Trophoblast cell (in vitro differentiated cells and primary cell): ENCODE data around the gene EIF5B.

Experiments used
- DNase-seq, 2 donors: peaks; one replicate each; pipeline ENCODE4 v3.0.0-alpha.2; 2016
- H2AFZ ChIP-seq: 2 replicates; pipeline ENCODE4 v1.6.1; 2013; ENCODE audit warnings: low read length, moderate library complexity, mild to moderate bottlenecking; ENCODE audit not compliant: insufficient read depth, poor library complexity
- H2AK5ac ChIP-seq: 2 replicates; pipeline ENCODE4 v1.6.1; 2013; ENCODE audit warnings: mild to moderate bottlenecking, low read length
- H2BK120ac ChIP-seq: 2 replicates; pipeline ENCODE4 v1.6.1; 2013; ENCODE audit warnings: low read length, mild to moderate bottlenecking, moderate library complexity; ENCODE audit not compliant: insufficient read depth, poor library complexity
- H2BK12ac ChIP-seq: 2 replicates; pipeline ENCODE4 v1.6.1; 2013; ENCODE audit warnings: mild to moderate bottlenecking, low read length, moderate library complexity
- H2BK5ac ChIP-seq: 2 replicates; pipeline ENCODE4 v1.6.1; 2013; ENCODE audit warnings: low read length, low read depth, moderate library complexity, mild to moderate bottlenecking; ENCODE audit not compliant: poor library complexity
- H3K14ac ChIP-seq: 2 replicates; pipeline ENCODE4 v1.6.1; 2013; ENCODE audit warnings: mild to moderate bottlenecking, low read length
- H3K18ac ChIP-seq: 2 replicates; pipeline ENCODE4 v1.6.1; 2013; ENCODE audit warnings: mild to moderate bottlenecking, low read length
- H3K23ac ChIP-seq: 2 replicates; pipeline ENCODE4 v1.6.1; 2013; ENCODE audit warnings: low read length
- H3K27ac ChIP-seq: 2 replicates; pipeline ENCODE4 v1.5.1; 2013; ENCODE audit warnings: low read depth, mild to moderate bottlenecking, inconsistent platforms, low read length, moderate library complexity
- H3K27me3 ChIP-seq: 2 replicates; pipeline ENCODE4 v1.6.1; 2013; ENCODE audit warnings: inconsistent platforms, mild to moderate bottlenecking, low read length, moderate library complexity; ENCODE audit not compliant: insufficient read depth
- H3K36me3 ChIP-seq, 2 experiments: 1 replicate in 1 of 2; 2 replicates in 1 of 2; pipeline ENCODE4 v1.6.1; 2013; ENCODE audit warnings: low read length in 2 of 2, mild to moderate bottlenecking in 2 of 2, moderate library complexity in 1 of 2; ENCODE audit not compliant: insufficient read depth in 2 of 2, control insufficient read depth in 1 of 2
- H3K4ac ChIP-seq: 2 replicates; pipeline ENCODE4 v1.6.1; 2013; ENCODE audit warnings: low read depth, mild to moderate bottlenecking, low read length, moderate library complexity
- H3K4me1 ChIP-seq, 2 experiments: 1 replicate in 1 of 2; 2 replicates in 1 of 2; pipeline ENCODE4 v1.6.1; 2013; ENCODE audit warnings: low read length in 2 of 2, mild to moderate bottlenecking in 2 of 2, moderate library complexity in 1 of 2; ENCODE audit not compliant: insufficient read depth in 2 of 2, control insufficient read depth in 1 of 2
- H3K4me2 ChIP-seq: 2 replicates; pipeline ENCODE4 v1.6.1; 2013; ENCODE audit warnings: inconsistent platforms, mild to moderate bottlenecking, low read length, moderate library complexity
- H3K4me3 ChIP-seq: 2 replicates; pipeline ENCODE4 v1.5.1; 2013; ENCODE audit warnings: mild to moderate bottlenecking, low read depth, low read length, inconsistent platforms
- H3K79me1 ChIP-seq: one replicate; pipeline ENCODE4 v1.6.1; 2013; ENCODE audit warnings: low read length
- H3K79me2 ChIP-seq: 2 replicates; pipeline ENCODE4 v1.6.1; 2013; ENCODE audit warnings: low read length, mild to moderate bottlenecking; ENCODE audit not compliant: control insufficient read depth, insufficient read depth, poor library complexity
- H3K9ac ChIP-seq: 2 replicates; pipeline ENCODE4 v1.6.1; 2013; ENCODE audit warnings: mild to moderate bottlenecking, low read length
- H3K9me3 ChIP-seq: 2 replicates; pipeline ENCODE4 v1.6.1; 2013; ENCODE audit warnings: low read depth, mild to moderate bottlenecking, control low read depth, inconsistent platforms, low read length; ENCODE audit not compliant: insufficient read depth
- H4K12ac ChIP-seq: 2 replicates; pipeline ENCODE4 v1.6.1; 2013; ENCODE audit warnings: low read depth, mild to moderate bottlenecking, low read length, moderate library complexity
- H4K8ac ChIP-seq: 2 replicates; pipeline ENCODE4 v1.6.1; 2013; ENCODE audit warnings: low read depth, mild to moderate bottlenecking, low read length, moderate library complexity
- H4K91ac ChIP-seq: one replicate; pipeline ENCODE4 v1.6.1; 2013; ENCODE audit warnings: low read depth, mild to moderate bottlenecking, low read length, moderate library complexity
- WGBS: extraction: QIAGEN DNeasy Blood & Tissue Kit; methylation state at CpG from one replicate; pipeline ENCODE4 v1.1.7; 2013; ENCODE audit warnings: missing lambda C conversion rate; ENCODE audit not compliant: insufficient read length, insufficient coverage; ENCODE audit errors: extremely low coverage; 5-methylcytosine and 5-hydroxymethylcytosine counted together

The EIF5B gene

GRCh38 chr2:99401841-99402240 lies 64.7 kb downstream of the EIF5B start:
- H4K91ac ChIP-seq = no peak overlapping the region
- no peak overlapping the region for H2AFZ ChIP-seq
- H3K4ac ChIP-seq = no peak overlapping the region
- H3K79me1 ChIP-seq = no peaks in the 10 kb centered on the region
- no peak overlapping the region for H2AK5ac ChIP-seq
- H3K4me2 ChIP-seq = no peak overlapping the region
- no CpG with 5 or more reads among the region's 4 CpGs for WGBS
- DNase-seq = no peak
- no peak overlapping the region for H3K4me3 ChIP-seq
- no peak overlapping the region for H2BK120ac ChIP-seq
- H3K9me3 ChIP-seq = no peaks in the 10 kb centered on the region
- no peak overlapping the region for H4K8ac ChIP-seq
- no peak overlapping the region for H2BK5ac ChIP-seq
- no peaks in the 10 kb centered on the region for H3K79me2 ChIP-seq
- H3K14ac ChIP-seq = no peak overlapping the region
- no peak overlapping the region for H3K9ac ChIP-seq
- H3K23ac ChIP-seq = no peak overlapping the region
- H3K4me1 ChIP-seq = peaks cover 7 to 15% of the 10 kb centered on the region in 2 experiments
- peaks cover 16 to 47% of the 10 kb centered on the region in 2 experiments for H3K36me3 ChIP-seq
- H4K12ac ChIP-seq = no peak overlapping the region
- H3K18ac ChIP-seq = no peak overlapping the region
- H3K27ac ChIP-seq = no peak overlapping the region
- no peaks in the 10 kb centered on the region for H3K27me3 ChIP-seq
- no peak overlapping the region for H2BK12ac ChIP-seq

DNA sequence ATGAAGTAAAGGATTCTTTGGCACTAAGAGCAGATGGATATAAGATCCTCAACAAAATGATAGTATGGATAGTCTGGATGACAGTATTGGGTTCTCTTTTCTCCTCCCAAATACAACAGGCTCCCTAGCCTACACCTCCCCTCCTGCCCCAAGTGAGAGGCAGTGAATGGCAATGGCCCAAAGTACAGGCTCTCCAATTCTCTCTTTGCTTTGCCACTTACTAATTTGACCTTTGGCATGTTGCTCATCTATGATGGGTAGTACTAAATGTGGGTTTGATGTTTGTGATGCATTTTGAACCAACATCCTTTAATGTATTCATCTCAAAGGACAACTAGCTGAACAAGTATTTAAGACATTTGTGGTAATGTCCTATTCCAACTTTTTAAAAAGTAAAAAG lies 65.9 kb downstream of the EIF5B start:
- H3K79me1 ChIP-seq = no peaks in the 10 kb centered on the region
- peaks cover 14 to 37% of the 10 kb centered on the region in 2 experiments for H3K36me3 ChIP-seq
- H3K27ac ChIP-seq = no peak overlapping the region
- H3K14ac ChIP-seq = no peak overlapping the region
- H2BK120ac ChIP-seq = no peak overlapping the region
- no peak for DNase-seq
- H3K4ac ChIP-seq = no peak overlapping the region
- H3K27me3 ChIP-seq = no peaks in the 10 kb centered on the region
- H4K8ac ChIP-seq = no peak overlapping the region
- no peak overlapping the region for H4K91ac ChIP-seq
- no peak overlapping the region for H4K12ac ChIP-seq
- H2BK12ac ChIP-seq = no peak overlapping the region
- no peak overlapping the region for H2AK5ac ChIP-seq
- H2AFZ ChIP-seq = no peak overlapping the region
- no peak overlapping the region for H2BK5ac ChIP-seq
- no peak overlapping the region for H3K4me3 ChIP-seq
- no peak overlapping the region for H3K4me2 ChIP-seq
- H3K79me2 ChIP-seq = no peaks in the 10 kb centered on the region
- H3K23ac ChIP-seq = no peak overlapping the region
- peaks cover 7 to 15% of the 10 kb centered on the region in 2 experiments for H3K4me1 ChIP-seq
- H3K9ac ChIP-seq = no peak overlapping the region
- no peaks in the 10 kb centered on the region for H3K9me3 ChIP-seq
- H3K18ac ChIP-seq = no peak overlapping the region

DNA sequence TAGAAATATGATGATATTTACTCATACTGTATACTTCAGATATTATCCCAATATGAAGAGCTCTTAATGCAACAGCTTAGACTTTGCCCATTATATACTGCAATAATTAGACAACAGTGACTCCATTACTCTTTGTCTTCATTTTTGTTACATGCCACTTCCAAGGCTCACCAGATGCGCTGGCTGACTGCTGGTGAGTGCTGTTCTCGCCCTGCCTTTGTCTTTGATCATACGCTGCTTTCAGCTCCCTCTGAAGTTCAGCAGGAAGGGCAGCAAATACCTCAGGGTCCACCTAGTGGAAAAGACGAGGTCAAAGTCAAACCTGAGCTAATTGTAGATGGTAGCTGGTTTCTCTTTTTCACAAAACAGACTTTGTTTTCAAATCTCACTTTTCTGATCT lies 66.3 kb downstream of the EIF5B start:
- no peak overlapping the region for H3K9ac ChIP-seq
- H2AK5ac ChIP-seq = no peak overlapping the region
- WGBS = no CpG with 5 or more reads among the region's 4 CpGs
- H2BK120ac ChIP-seq = no peak overlapping the region
- peaks cover 7 to 15% of the 10 kb centered on the region in 2 experiments for H3K4me1 ChIP-seq
- no peak overlapping the region for H4K91ac ChIP-seq
- H3K4me3 ChIP-seq = no peak overlapping the region
- H3K4me2 ChIP-seq = no peak overlapping the region
- H3K9me3 ChIP-seq = no peaks in the 10 kb centered on the region
- H2BK5ac ChIP-seq = no peak overlapping the region
- H3K27ac ChIP-seq = no peak overlapping the region
- no peak overlapping the region for H3K14ac ChIP-seq
- no peak overlapping the region for H2BK12ac ChIP-seq
- no peak overlapping the region for H2AFZ ChIP-seq
- no peak overlapping the region for H3K23ac ChIP-seq
- no peak overlapping the region for H4K8ac ChIP-seq
- no peaks in the 10 kb centered on the region for H3K79me1 ChIP-seq
- H4K12ac ChIP-seq = no peak overlapping the region
- H3K18ac ChIP-seq = no peak overlapping the region
- no peaks in the 10 kb centered on the region for H3K27me3 ChIP-seq
- H3K4ac ChIP-seq = no peak overlapping the region
- DNase-seq = peak; percentile 18 to 46
- no peaks in the 10 kb centered on the region for H3K79me2 ChIP-seq
- H3K36me3 ChIP-seq = peaks cover 12 to 33% of the 10 kb centered on the region in 2 experiments

DNA sequence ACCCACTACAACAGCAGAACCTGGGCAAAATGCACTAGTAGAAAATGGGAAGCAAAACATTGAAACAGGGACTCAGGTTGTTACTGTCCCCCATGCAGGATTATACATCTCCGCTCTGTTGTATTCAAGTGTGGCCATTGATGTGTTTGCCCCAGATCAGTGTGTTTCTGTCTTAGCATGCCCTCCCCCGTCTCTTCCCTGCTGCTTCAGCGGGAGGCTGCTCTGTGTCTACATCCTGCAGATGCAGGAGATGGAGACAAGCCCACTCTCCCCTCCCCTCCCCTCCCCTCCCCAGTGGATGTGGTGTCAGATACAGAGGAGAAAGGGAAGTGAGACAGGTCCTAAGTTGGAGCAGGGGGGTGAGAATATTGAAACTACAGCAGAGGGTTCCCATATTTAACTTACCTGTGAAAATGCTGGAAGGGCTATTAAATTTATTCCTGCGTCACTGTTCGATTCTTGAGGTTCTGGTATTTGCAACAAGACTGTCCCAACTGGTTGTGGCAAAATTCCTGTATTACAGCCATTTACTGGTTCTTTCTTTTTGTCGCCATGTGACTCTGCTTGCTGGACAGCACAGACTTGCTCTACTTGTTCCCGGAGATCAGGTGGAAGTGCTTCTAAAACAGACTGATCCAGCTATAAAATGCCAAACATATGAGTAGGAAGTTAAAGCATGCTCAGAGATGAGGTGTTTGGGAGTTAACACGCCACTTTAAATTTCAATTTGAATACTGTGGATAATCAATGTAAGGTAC lies 67.0 kb downstream of the EIF5B start:
- no peak overlapping the region for H4K12ac ChIP-seq
- H3K4ac ChIP-seq = no peak overlapping the region
- H3K4me1 ChIP-seq = peaks cover 7 to 15% of the 10 kb centered on the region in 2 experiments
- no peak overlapping the region for H4K8ac ChIP-seq
- peak overlapping the region; percentile 76 for H3K27ac ChIP-seq
- no peak overlapping the region for H4K91ac ChIP-seq
- H3K9ac ChIP-seq = no peak overlapping the region
- H3K4me2 ChIP-seq = peak overlapping the region; percentile 29
- H3K4me3 ChIP-seq = no peak overlapping the region
- H2BK12ac ChIP-seq = no peak overlapping the region
- DNase-seq = peak; percentile 64 to 88
- peaks cover 7 to 27% of the 10 kb centered on the region in 2 experiments for H3K36me3 ChIP-seq
- H2BK5ac ChIP-seq = peak overlapping the region; percentile 0
- no peak overlapping the region for H3K14ac ChIP-seq
- WGBS = no CpG with 5 or more reads among the region's 8 CpGs
- no peak overlapping the region for H2AK5ac ChIP-seq
- H3K9me3 ChIP-seq = no peaks in the 10 kb centered on the region
- no peak overlapping the region for H2BK120ac ChIP-seq
- no peak overlapping the region for H2AFZ ChIP-seq
- H3K79me2 ChIP-seq = no peaks in the 10 kb centered on the region
- H3K18ac ChIP-seq = no peak overlapping the region
- no peaks in the 10 kb centered on the region for H3K27me3 ChIP-seq
- H3K79me1 ChIP-seq = no peaks in the 10 kb centered on the region
- H3K23ac ChIP-seq = no peak overlapping the region
